ENCODE results near the gene PSME3.

PSME3 gene

GRCh38 chr17:42809250-42809649 lies 23.9 kb upstream of the PSME3 start:
- DNase-seq = no peak
- in situ Hi-C loops (cut with HindIII; ENCODE audit: low pct_ligation_motif_present, low pct_unique_long_range_greater_than_20kb, low sequenced_read_pairs) = no loop called here

- in situ Hi-C loops (cut with HindIII; ENCODE audit: low pct_ligation_motif_present, low pct_unique_long_range_greater_than_20kb, low sequenced_read_pairs) = no loop called here
- no peak for DNase-seq
These were observed 18.4 kb upstream of the PSME3 start for GRCh38 chr17:42814633-42815399.

GRCh38 chr17:42817866-42818265 lies 15.3 kb upstream of the PSME3 start:
- in situ Hi-C loops (cut with HindIII; ENCODE audit: low pct_ligation_motif_present, low pct_unique_long_range_greater_than_20kb, low sequenced_read_pairs) = no loop called here

GRCh38 chr17:42818379-42818778 lies 14.8 kb upstream of the PSME3 start:
- no peak for DNase-seq
- in situ Hi-C loops (cut with HindIII; ENCODE audit: low pct_ligation_motif_present, low pct_unique_long_range_greater_than_20kb, low sequenced_read_pairs) = no loop called here

More at GRCh38 chr17:42817866-42818265, 15.3 kb upstream of the PSME3 start:
- no peak for DNase-seq

- DNase-seq = peak; percentile 83
- in situ Hi-C loops (cut with HindIII; ENCODE audit: low pct_ligation_motif_present, low pct_unique_long_range_greater_than_20kb, low sequenced_read_pairs) = no loop called here
These were observed 13.2 kb upstream of the PSME3 start for GRCh38 chr17:42819939-42820535.

- no peak for DNase-seq
These were observed 12.0 kb upstream of the PSME3 start for GRCh38 chr17:42821176-42821575.

GRCh38 chr17:42827472-42827871 lies 5.7 kb upstream of the PSME3 start:
- DNase-seq = no peak
- in situ Hi-C loops (cut with HindIII; ENCODE audit: low pct_ligation_motif_present, low pct_unique_long_range_greater_than_20kb, low sequenced_read_pairs) = no loop called here

More at GRCh38 chr17:42821176-42821575, 12.0 kb upstream of the PSME3 start:
- in situ Hi-C loops (cut with HindIII; ENCODE audit: low pct_ligation_motif_present, low pct_unique_long_range_greater_than_20kb, low sequenced_read_pairs) = no loop called here

- in situ Hi-C loops (cut with HindIII; ENCODE audit: low pct_ligation_motif_present, low pct_unique_long_range_greater_than_20kb, low sequenced_read_pairs) = no loop called here
- DNase-seq = no peak
These were observed 2.2 kb upstream of the PSME3 start for GRCh38 chr17:42830971-42831370.

GRCh38 chr17:42832213-42832933 lies 824 bp upstream of the PSME3 start:
- no peak for DNase-seq
- in situ Hi-C loops (cut with HindIII; ENCODE audit: low pct_ligation_motif_present, low pct_unique_long_range_greater_than_20kb, low sequenced_read_pairs) = no loop called here

GRCh38 chr17:42833767-42834422 lies 698 bp downstream of the PSME3 start:
- DNase-seq = no peak
- in situ Hi-C loops (cut with HindIII; ENCODE audit: low pct_ligation_motif_present, low pct_unique_long_range_greater_than_20kb, low sequenced_read_pairs) = no loop called here

- in situ Hi-C loops (cut with HindIII; ENCODE audit: low pct_ligation_motif_present, low pct_unique_long_range_greater_than_20kb, low sequenced_read_pairs) = no loop called here
- DNase-seq = no peak
These were observed 2.5 kb downstream of the PSME3 start for GRCh38 chr17:42835732-42836131.

GRCh38 chr17:42841975-42842685 lies 8.9 kb downstream of the PSME3 start:
- in situ Hi-C loops (cut with HindIII; ENCODE audit: low pct_ligation_motif_present, low pct_unique_long_range_greater_than_20kb, low sequenced_read_pairs) = no loop called here
- no peak for DNase-seq

GRCh38 chr17:42843358-42843934 lies 10.2 kb downstream of the PSME3 start:
- DNase-seq = peak; percentile 76
- in situ Hi-C loops (cut with HindIII; ENCODE audit: low pct_ligation_motif_present, low pct_unique_long_range_greater_than_20kb, low sequenced_read_pairs) = no loop called here

- DNase-seq = no peak
- in situ Hi-C loops (cut with HindIII; ENCODE audit: low pct_ligation_motif_present, low pct_unique_long_range_greater_than_20kb, low sequenced_read_pairs) = no loop called here
These were observed 11.1 kb downstream of the PSME3 start, which contains the start of gene AOC2 for GRCh38 chr17:42844271-42844670. TSS of gene AOC2 (plus strand) at chr17:42844580. CDS start at chr17:42844627, 47 bp downstream.

- in situ Hi-C loops (cut with HindIII; ENCODE audit: low pct_ligation_motif_present, low pct_unique_long_range_greater_than_20kb, low sequenced_read_pairs) = no loop called here
- no peak for DNase-seq
These were observed 11.8 kb downstream of the PSME3 start for GRCh38 chr17:42844761-42845555.

GRCh38 chr17:42845556-42845917 lies 12.3 kb downstream of the PSME3 start:
- in situ Hi-C loops (cut with HindIII; ENCODE audit: low pct_ligation_motif_present, low pct_unique_long_range_greater_than_20kb, low sequenced_read_pairs) = no loop called here
- DNase-seq = no peak

GRCh38 chr17:42845918-42846593 lies 12.9 kb downstream of the PSME3 start:
- in situ Hi-C loops (cut with HindIII; ENCODE audit: low pct_ligation_motif_present, low pct_unique_long_range_greater_than_20kb, low sequenced_read_pairs) = no loop called here
- DNase-seq = no peak
